Superior temporal gyrus (tissue), 1 donor: ENCODE data around the gene NBPF1.
"Not testable (repeated sequence)": the region's sequence is repeated elsewhere in the genome, so short reads cannot be mapped to it uniquely, and the experiment has no call there.

ENCODE experiments used
- DNase-seq: peaks from one replicate; pipeline ENCODE4 v3.0.0-alpha.2; 2016; ENCODE audit errors: extremely low spot score

Gene NBPF1

DNA sequence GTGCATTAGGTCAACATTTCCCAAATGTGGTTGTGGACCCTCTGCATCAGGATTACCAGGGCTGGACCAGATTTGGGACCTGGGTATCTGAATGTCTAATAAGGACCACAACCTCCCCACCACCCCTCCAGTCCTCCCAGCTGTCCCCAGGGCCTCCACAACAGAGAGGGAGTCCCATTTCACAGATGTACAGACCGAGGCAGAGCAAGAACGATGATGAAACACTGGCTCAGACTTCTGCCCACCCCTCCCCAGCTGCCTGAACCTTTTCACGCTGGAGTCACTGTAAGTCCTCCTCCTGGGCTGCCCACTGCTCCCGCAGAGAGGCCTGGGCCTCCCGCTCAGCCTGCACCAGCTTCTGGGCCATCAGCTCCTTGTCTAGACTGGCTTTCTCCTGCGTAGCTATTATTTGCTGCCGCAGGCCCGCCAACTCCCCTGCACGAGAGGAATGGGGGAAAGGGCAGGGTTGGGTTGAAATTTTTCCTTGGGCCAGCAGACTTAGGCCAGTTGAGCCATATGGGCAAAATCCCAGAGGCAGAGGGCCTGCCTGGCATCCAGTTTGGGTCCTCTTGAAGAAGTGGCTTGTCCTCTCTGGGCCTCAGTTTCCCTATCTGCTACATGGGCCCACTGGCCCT, 8.4 kb upstream of the NBPF1 start:
- DNase-seq = not testable (repeated sequence)

DNA sequence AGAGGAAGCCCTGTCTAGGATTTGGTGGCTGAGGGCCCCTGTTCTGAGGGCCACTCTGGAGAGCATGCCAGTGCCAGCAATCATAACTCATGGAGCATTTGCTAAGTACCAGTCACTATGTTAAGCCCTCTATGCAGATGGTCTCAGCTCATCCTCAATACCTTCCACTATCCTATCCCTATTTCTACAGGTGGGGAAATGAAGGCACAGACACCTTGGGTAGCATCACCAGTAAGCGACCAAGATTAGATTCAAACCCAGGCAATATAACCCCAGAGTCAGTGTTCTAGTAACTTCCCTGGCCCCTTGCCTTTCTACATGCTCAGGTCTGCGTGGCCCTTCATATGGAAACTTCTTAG, 7.9 kb upstream of the NBPF1 start:
- no peak for DNase-seq

DNA sequence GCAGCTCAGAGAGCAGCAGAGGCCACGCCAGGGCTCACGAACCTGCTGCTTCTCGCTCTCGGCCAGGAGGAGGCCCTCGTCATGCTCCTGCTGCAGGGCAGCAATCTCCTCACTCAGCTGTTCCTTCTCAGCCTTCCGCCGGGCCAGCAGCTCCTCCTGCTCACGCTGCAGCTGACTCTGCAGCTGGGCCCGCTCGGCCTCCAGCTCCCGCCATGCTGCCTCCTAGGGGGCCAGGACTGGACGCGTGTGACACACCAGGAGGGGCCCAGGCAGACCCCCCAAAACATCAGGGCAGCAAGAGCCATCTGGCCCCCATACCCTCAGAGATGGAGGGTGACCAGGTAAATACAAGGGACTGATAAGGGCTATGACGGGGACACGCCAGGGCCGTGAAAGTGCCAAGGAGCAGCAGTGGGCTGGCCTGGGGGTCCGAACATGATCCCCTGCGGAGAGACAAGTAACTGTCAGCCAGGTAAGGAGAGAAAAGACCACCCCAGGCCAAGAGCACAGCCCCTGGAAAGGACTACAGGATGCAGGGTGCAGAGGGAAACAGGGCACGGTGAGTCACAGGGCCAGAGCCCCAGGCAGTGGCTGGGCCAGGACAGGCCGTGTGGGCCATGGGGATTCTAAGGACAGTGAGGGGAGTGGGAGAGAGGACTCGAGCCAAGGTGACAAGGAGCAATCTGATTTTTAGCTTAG, 6.6 kb upstream of the NBPF1 start:
- not testable (repeated sequence) for DNase-seq

DNA sequence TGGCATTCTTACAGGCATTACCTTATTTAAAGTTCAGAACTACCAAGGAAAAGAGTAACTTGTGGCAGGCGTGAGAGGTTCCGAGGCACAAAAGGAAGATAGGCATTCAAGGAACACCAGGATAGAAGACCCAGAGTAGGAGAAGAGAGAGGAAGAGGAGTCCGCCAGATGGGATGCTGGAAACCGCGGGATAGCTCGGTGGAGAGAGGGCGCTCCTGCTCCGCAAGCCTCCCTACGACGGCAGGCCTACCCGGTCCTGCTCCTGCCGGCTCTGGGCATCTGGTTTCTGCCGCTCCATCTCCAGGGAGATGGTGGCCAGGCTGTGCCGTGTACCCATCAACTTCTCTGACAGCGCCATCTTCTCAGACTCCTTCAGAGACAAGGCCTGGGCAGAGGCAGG, 5.4 kb upstream of the NBPF1 start:
- DNase-seq = no peak

DNA sequence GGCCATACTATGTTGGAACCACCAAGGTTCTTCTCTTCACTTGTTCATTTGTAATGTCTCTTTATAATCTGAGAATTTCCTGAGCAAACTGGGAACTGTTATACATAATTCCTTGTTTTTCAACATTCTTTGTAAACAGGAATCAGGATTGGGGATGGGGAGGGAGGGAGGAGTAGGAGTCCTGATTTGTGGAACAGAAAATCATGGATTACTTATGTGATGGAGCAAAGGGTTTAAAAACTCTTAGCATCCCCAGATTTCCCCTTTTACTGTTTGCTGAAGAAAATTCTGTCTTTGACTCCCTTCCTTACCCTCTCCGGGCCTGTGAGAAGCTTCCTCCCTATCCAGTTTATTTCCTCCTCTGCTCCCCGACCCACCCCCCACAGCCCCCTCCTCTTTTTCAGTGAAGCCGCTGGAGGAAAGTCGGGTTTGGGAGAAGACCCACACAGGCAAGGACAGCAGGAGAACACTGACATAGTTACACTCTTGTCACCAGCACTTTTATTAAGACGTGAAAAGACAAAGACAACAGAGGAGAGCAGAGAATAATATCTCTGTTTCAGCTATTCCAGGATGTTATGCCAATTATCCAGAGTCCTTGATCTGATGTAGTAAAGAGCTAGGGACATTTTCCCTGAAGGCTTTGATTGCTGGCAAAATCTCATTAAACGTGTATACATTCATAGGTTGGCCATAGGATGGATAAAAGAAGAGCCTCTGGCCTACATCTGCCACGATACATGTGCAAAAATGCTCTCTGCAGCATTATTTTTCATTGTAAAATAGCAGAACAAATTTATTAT, 4.6 kb upstream of the NBPF1 start:
- DNase-seq = no peak

DNA sequence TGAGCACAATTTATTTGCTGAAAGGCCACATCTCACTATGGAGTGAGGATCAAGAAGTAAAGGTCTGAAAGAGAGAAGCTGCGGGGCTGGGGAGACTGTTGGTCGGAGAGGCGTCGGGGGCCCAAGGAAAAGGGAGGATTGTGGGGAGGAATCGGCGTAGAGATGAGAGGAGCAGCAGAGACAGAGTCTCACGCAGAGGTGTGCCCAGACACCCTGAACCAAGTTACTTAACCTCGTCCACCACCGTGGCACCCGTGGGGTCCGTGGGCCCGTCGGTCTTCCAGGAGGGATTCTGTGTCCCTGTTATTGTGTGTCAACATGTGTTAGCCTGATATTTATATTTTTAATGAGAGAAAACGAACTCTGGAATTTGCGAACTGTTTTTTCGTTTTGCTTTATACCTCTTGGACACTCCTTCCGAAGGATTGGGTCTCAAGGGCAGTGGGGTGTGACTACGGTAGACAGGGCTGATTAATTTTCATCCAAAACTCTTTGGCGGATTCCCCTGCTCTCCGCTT, 3.8 kb upstream of the NBPF1 start:
- DNase-seq = no peak

DNA sequence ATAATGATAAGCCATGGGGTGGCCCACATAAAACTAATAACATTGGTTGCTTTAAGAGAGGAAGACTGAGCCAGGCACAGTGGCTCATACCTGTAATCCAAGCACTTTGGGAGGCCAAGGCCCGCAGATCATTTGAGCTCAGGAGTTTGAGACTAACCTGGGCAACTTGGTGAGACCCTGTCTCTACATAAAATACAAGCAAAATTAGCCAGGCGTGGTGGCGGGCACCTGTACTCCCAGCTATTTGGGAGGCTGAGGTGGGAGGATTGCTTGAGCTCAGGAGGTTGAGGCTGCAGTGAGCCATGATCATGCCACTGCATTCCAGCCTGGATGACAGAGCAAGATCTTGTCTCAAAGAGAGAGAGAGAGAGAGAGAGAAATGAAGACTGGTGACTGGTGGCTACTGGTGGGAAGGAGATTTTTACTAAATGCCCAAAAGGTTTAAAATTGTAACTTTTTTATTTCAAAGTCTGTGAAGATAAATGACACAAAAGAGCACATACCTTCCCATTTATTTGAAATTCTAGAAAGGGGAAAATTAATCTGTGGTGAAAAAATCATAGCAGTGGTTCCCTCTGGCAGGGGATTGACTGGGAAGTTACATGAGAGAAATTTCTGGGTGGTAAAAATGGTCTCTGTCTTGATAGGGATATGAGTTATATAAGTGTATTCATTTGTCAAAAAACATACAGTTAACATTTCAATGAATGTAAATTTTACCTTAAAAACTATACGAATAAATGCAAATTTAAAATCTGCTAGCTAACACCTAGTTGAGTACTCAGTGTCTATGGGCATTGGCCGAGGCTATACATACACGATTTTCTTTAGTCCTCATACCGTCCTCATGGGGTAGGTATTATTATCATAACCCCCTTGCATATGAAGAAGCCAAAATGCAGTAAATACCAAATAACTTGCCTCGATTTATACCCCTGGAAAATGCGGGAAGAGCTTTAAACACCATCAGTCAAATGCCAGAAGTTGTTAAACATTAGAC, 2.2 kb upstream of the NBPF1 start:
- DNase-seq = no peak

DNA sequence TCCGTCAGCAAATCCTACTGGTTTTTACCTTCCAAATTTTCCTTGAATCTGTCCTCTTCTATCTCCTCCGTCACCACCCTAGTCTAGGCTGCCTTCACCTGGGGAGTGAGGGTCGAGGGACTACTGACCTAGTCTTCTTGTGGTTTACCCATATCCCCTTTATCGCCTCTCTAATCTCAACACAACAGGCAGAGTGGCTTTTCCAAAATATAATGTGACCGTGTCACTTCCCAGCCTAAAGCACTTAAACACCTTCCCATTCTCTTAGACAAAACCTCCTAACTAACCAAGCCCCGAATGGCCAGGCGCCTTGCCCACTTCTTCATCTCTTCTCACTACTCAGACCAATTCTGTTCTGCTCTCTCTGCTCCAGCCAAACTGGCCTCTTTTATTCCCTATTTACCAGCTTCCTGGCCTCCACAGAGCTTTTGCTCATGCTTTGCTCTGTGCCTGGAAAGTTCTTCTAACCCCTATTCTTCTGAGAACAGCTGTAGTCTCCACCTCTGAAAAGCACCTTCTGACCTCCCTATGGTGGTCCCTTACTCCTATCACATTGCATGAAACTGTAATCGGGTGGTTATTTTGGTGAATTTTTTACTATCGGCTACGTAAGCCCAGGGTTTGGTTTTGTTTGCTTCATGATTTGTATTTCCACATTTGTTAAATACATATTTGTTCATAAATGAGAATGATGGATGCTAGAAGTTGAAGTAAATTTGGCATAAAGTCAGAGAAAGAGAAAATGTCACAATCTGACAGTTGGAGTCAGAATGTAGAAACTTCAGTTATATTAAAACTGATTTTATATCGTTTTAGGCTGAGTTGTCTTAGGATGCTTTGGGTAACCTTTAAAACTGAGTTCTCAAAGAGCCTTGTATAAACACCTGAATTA, 1.2 kb upstream of the NBPF1 start:
- DNase-seq = no peak

DNA sequence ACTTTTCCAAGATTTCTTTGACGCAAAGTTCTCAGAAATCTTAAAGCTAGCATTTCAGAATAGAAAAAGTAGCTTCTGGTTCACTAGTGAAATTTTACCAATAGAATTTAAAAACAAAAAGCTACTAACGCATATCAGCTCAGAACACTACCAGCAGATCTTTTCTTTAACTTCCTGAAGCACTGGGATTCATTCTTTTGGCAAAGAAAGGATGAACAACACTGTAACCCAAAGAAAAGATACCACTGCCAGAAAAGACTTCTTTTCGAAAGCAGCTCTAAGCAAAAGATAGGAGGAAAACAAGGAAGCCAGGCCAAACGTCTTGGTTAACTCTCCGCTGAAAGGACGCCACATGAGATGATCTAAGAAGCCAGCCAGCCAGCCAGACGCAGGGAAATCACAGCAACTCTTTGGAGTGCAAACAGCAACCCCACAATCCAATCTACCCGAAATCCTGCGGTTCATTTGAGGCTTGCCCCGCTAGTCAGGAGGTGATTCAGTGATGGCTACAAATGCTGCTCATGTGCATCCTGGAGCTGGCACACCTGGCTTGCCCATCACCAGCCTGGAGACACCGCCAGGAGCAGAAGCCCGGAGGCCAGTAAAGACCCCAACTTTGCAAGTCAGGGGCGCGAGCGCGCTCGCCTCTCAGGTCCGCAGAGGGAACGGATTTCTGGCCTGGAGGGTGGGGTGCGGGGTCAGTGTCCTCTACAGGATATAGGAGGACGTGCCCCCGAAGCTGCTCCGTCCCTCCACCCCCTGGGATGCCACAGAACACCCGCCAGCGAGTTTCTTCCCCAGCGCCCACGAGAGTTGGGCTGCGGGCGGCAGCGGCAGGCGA, 812 bp downstream of the NBPF1 start:
- peak; percentile 89 for DNase-seq

DNA sequence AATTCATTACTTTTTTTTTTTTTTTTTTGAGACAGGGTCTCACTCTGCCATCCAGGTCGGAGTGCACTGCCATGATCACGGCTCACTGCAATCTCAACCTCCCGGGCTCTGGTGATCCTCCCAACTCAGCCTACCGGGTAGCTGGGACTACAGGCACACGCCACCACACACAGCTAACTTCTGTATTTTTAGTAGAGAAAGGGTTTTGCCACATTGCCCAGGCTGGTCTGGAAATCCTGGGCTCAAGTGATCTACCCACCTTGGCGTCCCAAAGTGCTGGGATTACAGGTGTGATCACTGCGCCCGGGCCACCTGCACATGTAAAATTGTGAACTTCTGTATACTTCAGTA, 1.4 kb downstream of the NBPF1 start:
- not testable (repeated sequence) for DNase-seq

DNA sequence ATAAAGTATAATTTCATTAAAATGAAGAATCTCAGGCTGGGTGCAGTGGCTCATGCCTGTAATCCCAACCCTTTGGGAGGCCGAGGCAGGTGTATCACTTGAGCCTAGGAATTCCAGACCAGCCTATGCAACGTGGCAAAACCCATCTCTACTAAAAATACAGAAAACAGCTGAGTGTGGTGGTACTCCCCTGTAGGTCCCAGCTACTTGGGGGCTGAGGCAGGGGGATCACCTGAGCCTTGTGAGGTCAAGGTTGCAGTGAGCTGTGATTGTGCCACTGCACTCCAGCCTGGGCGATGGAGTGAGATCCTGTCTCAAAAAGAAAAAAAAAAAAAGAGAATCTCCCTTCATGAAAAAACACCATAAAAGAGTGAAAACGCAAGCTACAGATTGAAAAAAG, 2.2 kb downstream of the NBPF1 start:
- not testable (repeated sequence) for DNase-seq

DNA sequence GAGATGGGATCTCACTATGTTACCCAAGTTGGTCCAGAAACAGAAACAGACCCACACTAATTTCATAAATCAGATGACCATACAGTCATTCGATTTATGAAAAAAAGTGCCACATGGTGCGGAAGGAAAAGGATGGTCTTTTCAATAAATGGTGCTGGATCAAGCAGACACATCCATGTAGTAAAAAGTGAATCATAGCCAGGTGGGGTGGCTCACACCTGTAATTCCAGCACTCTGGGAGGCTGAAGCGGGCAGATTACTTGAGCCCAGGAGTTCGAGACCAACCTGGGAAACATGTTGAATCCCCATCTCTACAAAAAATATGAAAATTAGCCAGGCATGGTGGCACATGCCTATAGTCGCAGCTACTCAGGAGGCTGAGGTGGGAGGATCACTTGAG, 2.8 kb downstream of the NBPF1 start:
- DNase-seq = not testable (repeated sequence)

DNA sequence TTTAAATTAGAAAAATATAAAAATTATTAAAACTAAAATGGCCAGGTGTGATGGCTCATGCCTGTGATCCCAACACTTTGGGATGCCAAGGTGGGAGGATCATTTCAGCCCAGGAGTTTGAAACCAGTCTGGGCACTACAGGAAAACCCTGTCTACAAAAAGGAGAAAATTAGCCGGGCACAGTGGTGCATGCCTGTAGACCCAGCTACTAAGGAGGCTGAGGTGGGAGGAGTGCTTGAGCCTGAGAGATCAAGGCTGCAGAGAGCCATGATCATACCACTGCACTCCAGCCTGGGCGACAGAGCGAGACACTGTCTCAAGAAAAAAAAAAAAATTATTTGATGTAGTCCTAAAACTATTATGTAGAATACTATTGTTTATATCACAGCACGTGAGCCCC, 3.6 kb downstream of the NBPF1 start:
- not testable (repeated sequence) for DNase-seq

DNA sequence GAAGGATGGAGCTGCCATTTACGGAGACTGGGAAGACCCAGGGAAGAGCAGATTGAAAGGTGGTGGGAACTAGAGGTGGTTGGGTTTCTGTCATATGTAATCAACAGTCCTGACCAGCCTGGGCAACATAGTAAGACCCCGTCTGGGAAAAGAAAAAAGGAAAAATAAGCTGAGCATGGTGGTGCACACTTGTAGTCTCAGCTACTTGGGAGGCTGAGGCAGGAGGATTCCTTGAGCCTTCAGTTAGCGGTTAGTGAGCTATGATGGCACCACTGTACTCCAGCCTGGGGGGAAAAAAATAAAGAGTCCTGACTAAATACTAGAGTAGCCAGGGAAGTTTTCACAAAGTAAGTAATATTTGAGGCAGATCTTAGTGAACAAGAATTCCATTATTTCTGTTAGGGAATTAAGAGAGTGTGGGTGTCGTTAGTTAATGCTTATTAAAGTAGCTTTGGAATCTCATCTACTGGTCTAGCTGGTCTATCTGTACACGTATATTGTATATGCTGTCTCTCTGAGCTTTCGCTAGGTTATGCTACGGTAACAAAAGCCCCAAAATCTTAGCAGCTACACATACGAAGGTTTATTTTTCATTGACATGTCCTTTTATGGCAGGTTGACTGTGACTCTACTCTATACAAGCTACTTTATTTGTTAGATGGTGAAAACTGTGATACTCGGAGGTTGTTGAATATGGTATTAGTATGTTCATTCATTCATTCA, 4.4 kb downstream of the NBPF1 start:
- no peak for DNase-seq

DNA sequence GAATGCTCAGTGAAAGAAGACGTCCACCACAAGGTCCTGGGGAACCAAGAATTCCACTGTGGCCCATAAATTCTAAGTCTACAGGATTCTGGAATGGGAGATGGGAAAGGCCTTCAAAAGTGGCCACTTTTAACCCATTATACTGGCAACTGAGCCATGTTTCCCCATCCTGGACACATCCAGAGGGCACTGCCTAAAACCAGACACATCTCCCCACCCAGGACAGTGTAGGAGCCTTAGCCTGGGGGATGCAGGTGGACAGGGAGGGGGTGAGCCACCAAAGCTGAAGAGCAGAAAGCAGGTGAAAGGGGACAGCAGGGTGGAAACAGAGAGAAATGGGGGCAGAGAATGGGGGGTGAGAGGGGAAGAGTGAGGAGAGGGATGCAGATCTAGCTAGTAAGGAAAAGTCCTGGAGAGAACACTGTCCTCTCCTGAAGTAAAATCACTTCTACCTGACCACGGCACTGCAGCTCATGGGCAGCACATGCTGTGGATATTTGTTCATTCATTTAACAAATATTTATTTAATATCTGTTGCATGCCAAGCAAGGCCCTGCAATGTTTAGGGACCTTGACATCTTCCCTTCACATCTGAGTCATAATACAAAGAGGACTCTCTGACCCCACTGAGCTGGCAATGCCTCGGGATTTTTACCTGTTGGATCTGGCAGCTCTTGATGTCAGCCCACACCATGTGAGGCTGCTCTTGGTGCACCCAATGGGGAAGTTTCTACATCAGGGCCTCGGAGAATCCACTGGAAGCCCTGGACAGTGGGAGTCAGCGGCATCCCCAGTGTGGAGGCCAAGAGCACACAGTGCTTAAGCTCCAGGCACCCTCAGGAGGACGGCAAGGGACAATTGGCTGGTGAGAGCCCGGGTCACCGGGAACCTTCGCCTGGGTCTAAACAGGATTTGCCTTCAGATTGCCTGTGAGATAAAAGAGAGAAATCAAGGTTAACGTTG, 5.2 kb downstream of the NBPF1 start:
- DNase-seq = not testable (repeated sequence)

DNA sequence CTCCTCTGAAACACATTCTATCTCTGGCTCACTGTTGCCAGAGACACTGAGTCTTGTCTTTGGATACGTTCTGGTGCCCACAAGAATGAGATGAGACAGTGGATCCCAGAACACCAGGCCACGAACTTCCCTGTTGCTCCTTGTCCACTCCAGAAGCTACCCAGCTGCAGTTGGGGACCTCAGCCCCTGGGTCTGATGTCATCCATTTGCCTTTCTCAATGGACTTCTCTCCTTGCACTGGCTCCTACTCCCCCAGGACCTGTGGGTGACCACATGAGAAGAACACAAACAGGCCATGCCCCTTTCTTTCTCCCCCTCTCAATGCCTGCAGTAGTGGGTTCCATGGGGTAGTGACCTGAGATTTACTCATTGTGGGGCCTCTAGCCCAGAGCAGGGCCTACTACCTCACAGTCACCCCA, 5.9 kb downstream of the NBPF1 start:
- DNase-seq = no peak

DNA sequence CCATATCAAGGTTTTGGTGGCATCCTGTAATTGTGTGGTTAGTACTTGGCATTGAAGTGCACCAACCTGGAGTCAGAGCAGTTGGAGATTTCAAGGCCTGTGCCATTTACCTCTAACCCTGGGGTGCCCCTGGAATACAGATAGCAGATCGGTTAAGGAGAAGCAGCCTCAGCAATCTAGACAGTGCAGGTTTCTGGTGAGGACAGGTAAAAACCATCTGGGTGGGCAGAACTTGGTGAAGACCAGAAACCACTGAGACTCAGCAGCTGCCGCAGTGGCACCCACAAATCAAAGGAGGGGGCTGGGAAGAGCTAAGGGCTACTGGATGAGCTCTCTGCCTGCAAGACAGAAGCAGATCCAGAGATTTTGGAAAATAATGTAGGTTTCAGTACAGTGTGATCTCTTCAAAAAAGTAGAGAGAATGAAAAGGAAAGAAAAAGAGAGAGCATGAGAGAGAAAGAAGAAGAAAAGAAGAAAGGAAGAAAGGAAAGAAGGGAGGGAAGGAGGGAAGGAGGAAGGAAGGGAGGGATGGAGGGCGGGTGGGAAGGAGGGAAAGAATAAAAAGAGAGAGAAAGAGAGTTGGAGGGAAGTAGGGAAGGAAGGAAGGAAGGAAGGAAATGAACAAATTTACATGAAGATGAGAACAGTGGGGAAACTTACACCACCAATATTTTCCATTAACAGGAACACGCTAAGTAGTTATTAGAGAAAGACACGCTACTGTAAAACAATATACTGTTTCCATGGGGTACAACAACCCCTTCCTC, 6.5 kb downstream of the NBPF1 start:
- not testable (repeated sequence) for DNase-seq
